GM12891 (cell line): ENCODE data around the gene NDUFAF8. TPM values are rescaled to one million over a fixed set of nuclear protein-coding genes. Genes with fewer than 3 reads are reported as not detected.

Source experiments
- DNase-seq: peaks from one replicate; pipeline ENCODE4 v3.0.0; 2011; ENCODE audit warnings: low spot score; ENCODE audit not compliant: insufficient read length
- FAIRE-seq: peaks from 2 replicates; lab custom pipeline; 2011; peaks lifted over from hg19 to GRCh38; lab: Jason Lieb, UNC
- PAX5 ChIP-seq: IDR thresholded peaks from 2 replicates; pipeline ENCODE4 v1.6.1; 2011; ENCODE audit warnings: low read length, moderate library complexity, mild to moderate bottlenecking; ENCODE audit not compliant: insufficient read depth, severe bottlenecking
- POLR2A ChIP-seq: IDR thresholded peaks from 2 replicates; pipeline ENCODE4 v1.6.1; 2011; ENCODE audit warnings: low read depth, low read length, control low read depth
- POLR2AphosphoS5 ChIP-seq: IDR thresholded peaks from 2 replicates; pipeline ENCODE4 v1.6.1; 2011; ENCODE audit warnings: low read depth, low read length, control low read depth
- POU2F2 ChIP-seq: IDR thresholded peaks from 2 replicates; pipeline ENCODE4 v1.6.1; 2011; ENCODE audit warnings: low read depth, mild to moderate bottlenecking, control low read depth, low read length, moderate library complexity
- SPI1 ChIP-seq: IDR thresholded peaks from 2 replicates; pipeline ENCODE4 v1.6.1; 2011; ENCODE audit warnings: low read depth, low read length, control low read depth
- TAF1 ChIP-seq: IDR thresholded peaks from 2 replicates; pipeline ENCODE4 v1.6.1; 2011; ENCODE audit warnings: low read depth, low read length, control low read depth
- polyA plus RNA-seq: library from polyadenylated mRNA; unstranded; fragments of >200 nt; gene quantifications from one replicate; pipeline ENCODE4 v1.2.1, GENCODE V29; 2012; ENCODE audit warnings: low read depth, missing spikeins, inconsistent platforms; ENCODE audit not compliant: missing spikeins

The NDUFAF8 gene, protein sequence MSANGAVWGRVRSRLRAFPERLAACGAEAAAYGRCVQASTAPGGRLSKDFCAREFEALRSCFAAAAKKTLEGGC
- polyA plus RNA-seq: 159 TPM

DNA sequence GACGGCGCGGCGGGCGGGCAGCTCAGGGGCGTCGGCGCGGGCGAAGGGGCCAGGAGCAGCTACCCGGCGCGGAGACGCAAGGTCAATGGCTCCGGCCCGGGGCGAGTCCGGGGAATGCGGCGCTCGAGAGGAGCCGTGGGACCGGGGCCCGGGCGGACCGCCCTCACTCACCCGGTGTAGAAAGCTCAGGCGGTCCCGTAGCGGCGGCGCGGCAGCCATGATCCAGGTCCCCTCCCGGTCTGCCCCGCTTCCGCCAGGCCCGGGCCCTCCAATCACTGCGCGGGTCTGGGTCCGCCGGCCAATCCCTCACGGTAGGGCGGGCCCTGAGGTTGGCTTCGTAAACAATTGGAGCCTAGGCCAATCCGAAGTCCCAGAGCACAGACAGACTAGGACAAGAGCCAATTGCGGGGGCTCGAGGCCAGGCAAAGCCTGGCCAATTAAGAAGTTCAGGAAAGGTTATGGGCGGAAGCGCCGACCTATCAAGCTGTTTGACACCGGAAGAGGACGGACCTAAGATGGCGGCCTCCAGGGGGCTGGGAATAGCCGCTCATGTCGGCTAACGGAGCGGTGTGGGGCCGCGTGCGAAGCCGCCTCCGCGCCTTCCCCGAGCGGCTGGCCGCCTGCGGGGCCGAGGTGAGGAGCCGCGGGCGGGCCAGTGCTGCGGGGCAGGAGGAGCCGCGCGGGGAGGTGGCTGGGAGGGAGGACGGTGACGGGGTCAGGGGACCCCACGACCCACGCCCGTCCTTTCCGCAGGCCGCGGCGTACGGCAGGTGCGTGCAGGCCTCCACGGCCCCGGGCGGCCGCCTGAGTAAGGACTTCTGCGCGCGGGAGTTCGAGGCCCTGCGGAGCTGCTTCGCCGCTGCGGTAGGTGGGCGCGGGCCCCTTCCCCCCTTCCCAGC lies at the start of gene NDUFAF8, which contains the start of gene TEPSIN:
Gene NDUFAF8 (plus strand): TSS at position 504 of the 899 bp plus-strand sequence. CDS start 46 bp downstream, at position 550.
Gene TEPSIN (minus strand): TSS at position 241 of the 899 bp plus-strand sequence. CDS start 22 bp downstream, at position 219.
- TF ChIP-seq PAX5 (no peak), POU2F2 (no peak; the same call in 1 of the 2 replicates), POLR2AphosphoS5 (peak; percentile 67), POLR2A (peak; percentile 79; the same call in 1 of the 2 replicates), SPI1 (no peak), TAF1 (peak; percentile 33; the same call in 1 of the 2 replicates)
- DNase-seq (peak; percentile 100), FAIRE-seq (peak; percentile 96)

DNA sequence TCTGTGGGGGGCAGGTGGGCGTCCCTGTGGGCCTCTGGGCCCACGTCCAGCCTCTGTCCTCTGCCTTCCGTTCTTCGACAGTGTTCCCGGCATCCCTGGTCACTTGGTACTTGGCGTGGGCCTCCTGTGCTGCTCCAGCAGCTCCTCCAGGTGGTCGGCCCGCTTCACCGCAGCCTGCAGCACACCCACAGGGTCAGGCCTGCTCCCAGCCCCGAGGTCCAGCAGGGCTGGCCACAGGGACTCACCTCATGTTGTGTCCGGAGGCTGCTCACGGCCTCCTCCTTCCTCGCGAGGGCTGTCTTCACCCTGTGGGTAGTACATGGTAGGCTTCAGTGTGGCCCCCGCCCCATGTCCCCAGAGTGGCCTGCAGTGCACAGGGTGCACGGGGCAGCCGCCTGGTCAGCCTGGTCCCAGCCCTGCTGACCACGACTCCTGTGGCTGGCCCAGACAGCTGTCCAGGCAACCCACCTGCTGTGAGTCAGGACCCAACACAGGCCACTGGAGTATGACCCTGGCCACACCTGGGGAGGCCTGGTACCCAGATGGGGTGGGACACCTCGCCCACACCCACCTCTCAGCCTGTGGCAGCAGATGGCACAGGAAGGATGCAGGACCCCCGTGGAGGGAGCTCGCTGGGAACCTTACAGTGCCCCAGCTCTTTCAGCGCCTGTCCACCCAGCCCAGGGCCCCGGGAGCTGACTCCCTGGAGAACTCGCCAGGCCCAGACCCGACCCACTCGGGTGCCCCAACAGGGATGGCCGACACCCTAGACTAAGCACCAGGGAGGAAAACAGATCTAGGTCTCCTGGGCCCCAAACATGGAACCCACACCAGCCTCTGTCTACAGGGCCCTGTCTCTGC lies 49.2 kb upstream of the NDUFAF8 start:
- no peak for TF ChIP-seq PAX5
- no peak for TF ChIP-seq POLR2A
- TF ChIP-seq TAF1: no peak
- no peak for TF ChIP-seq POU2F2
- TF ChIP-seq SPI1: no peak
- TF ChIP-seq POLR2AphosphoS5: no peak

DNA sequence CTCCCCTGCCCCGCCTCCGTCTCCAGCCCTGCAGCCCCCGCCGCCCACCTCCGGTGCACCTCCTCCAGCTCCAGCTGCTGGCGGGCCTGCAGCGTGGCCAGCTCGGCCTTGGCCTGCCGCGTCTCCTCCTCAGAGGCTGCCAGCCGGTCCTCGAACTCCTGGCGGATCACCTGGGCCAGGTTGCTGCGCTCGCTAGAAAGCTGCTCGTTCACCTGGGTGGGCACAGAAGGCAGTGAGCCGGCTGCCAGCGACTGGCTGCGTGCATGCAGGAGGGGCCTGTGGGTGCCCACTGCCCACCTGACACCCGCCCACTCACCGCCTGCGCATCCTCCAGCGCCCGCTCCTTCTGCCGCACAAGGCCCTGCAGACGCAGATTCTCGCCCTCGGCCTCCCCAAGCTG lies 48.5 kb upstream of the NDUFAF8 start:
- FAIRE-seq (no peak), DNase-seq (no peak)
- TF ChIP-seq POLR2A: no peak
- no peak for TF ChIP-seq POU2F2

More for the DNA sequence above, 49.2 kb upstream of the NDUFAF8 start:
- DNase-seq (no peak), FAIRE-seq (no peak)

DNA sequence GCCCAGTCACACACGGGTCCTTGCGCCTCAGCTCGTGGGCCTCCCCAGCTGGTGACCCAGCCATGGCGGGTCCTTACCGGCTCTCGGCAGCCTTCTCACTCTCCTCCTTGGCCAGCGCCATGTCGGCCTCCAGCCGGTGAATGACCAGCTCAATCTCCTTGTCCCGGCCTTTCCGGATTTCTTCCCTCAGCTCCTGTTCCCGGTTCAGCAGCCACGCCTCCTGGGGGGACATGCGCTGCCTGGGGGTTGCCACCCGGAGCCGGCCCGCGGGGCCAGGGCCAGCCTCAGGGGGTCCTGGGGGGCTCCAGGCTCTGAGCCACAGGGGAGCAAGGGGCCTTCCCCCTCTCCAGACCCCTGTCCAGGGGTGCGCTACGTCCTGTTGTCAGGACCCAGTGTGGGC lies 48.0 kb upstream of the NDUFAF8 start:
- TF ChIP-seq POLR2A (no peak), POLR2AphosphoS5 (no peak), TAF1 (no peak), POU2F2 (no peak), SPI1 (no peak)
- DNase-seq (no peak), FAIRE-seq (no peak)

DNA sequence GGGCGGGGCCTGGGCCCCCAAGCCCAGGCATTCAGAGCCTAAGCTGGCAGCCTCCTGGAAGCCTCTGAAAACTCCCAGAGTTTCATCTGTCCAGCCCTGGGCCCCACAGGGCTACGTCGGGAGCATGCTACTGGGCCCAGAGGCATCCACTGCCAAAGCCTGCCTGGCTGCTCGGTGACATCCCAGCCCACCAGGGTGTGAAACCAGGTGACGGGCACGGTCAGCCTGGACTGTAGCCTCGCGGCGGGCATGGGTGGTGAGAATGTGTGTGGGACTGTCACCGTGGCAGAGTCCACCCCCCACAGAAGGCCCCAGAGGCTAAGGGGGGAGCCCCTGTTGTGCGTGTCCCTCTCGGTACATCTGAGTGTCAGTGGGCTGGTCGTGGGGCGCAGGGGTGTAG lies 47.5 kb upstream of the NDUFAF8 start:
- TF ChIP-seq SPI1 (no peak), POU2F2 (no peak), POLR2AphosphoS5 (no peak), POLR2A (no peak), PAX5 (no peak), TAF1 (no peak)
- FAIRE-seq: no peak
- no peak for DNase-seq

DNA sequence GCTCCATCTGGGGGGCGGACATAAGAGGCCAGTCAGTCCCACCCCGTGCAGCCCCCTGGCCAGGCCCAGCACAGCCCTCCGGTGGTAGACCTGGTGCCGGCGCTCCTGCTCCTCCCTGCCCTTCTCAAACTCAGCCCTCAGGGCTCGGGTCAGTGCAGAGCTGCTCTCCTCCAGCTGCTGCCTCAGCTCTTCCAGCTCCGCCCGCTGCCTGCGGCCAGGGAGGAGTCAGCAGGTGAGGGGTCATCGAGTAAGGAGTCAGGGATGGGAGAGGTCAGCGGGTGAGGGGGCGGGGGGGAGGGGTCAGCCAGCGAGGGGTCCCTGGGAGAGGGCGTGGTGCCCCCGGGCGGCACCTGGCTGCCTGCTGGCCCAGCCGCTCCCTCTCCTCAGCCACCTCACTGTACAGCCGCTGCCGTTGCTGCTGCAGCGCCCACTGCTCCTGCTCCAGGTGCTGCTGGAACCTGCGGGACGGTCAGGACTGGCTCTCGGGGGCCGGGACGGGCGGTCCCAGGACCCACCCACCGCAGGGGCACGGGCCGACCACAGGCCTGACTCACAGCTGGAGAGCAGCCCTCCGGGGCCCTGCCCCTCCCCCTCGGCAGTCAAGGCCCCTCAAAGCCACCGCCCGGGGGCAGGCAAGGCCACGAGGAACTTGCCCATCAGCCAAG lies 46.6 kb upstream of the NDUFAF8 start:
- no peak for TF ChIP-seq PAX5
- no peak for TF ChIP-seq POU2F2
- no peak for TF ChIP-seq TAF1
- TF ChIP-seq SPI1: no peak
- FAIRE-seq: no peak
- DNase-seq: no peak

DNA sequence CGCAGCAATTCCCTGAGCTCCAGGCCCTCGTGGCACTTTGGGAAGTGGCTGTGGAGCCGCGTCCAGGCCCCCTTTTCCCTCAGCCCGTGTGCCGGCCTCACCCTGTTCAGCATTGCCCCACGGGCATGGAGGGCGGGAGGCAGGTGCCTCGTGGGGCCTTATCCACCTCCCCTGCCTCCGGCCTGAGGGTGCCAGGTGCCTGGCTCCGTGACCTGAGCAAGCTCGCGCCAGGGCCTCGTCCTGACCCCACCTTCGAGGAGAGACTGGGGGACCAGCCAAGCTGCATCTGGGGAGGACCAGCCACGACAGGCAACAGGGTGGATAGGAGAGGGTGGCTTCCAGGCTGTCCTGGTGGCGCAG lies 46.1 kb upstream of the NDUFAF8 start:
- TF ChIP-seq SPI1 (no peak), POU2F2 (no peak)
- FAIRE-seq (no peak), DNase-seq (no peak)

DNA sequence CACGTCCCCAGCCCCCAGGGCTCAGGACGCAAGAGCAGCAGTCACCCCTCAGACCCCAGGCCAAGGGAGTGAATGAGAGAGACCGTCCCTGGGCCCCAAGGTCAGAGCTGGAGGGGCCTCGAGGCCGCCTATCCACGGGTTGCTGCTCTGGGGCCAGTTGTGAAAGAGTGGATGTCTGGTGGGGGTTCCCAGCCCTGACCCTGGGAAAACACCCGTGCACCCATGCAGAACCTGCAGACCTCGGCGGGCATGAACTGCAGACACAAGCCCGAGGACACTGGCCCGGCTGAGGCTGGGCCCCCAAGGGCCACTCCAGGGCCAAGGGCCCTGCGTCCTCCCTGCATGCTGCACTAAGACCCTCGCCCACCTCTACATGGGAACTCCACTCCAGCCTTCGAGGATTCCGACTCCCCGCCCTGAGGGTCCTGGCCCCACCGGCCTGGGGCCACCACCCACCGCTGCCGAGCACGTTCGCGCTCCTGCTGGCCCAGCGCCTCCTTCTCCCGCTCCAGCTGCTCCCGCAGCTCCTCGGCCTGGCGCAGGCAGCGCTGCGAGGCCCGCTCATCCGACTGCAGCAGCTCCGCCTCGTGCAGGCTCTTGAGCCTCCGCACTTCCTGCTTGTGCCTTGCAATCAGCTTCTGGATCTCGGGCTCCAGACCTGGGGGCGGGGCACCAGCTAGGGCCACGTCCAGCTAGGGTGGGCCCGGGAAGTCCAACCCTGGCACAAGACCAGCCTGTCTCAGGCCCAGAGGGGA lies 45.5 kb upstream of the NDUFAF8 start:
- DNase-seq (no peak), FAIRE-seq (no peak)
- TF ChIP-seq POLR2AphosphoS5 (no peak), SPI1 (no peak), PAX5 (no peak), TAF1 (no peak), POLR2A (no peak), POU2F2 (no peak)

DNA sequence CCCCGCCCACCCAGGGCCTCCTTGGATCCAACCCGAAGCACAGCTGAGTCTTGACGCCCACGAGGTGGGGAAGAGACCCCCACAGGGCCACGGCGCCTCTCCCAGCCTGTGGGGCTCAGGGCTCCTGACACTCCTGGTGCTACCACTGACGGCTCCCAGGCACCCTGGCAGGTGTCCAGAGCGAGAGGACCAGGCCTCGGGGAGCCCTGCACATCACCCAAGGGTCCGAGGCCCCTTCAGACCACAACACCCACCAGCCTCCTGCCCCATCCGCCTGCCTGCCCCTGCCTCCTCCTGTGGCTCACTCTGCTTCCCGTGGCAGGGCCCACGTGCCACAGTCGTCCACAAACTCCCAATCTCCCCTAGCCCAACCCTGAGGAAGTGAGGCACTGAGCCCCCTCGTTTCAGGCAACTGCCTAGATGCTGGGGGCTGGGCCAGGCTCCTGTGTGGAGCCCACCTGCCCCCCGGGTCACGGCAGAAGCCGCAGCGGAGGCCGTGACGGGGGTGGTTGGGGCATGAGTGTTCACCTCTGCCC lies 44.8 kb upstream of the NDUFAF8 start:
- TF ChIP-seq POLR2A: no peak
- TF ChIP-seq TAF1: no peak
- TF ChIP-seq PAX5: no peak
- TF ChIP-seq POLR2AphosphoS5: no peak
- no peak for TF ChIP-seq POU2F2
- no peak for TF ChIP-seq SPI1
- FAIRE-seq (no peak), DNase-seq (no peak)
